ENCODE data around the gene AGBL4. TPM values are rescaled to one million over a fixed set of nuclear protein-coding genes. Genes with fewer than 3 reads are reported as not detected.

AGBL4 gene
- total RNA-seq, 4 donors from 2014 or later = 0.13 TPM; not detected in 3

DNA sequence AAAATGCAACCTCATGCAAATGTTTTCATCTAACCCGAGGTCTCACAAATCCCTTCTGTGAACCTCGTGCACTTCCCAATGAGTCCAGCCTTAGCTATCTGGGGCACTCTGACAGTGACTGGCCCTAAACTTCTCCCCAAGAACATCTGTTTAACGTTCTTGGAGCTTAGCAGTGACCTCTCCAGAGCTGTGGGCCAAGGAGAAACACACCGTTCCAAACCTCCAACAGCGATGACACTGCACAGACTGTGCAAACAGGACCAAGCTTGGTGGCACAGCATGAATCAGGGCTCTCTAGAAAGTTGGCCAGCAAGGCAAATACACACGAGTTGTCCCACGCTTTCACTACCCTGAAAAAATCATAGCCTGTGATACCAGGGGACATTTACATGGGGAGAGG lies 1262.9 kb downstream of the AGBL4 start:
- DNase-seq (ENCODE audit: extremely low spot score) = no peak
- 75% methylated on average over 7 of the region's 7 CpGs for WGBS
- Histone ChIP-seq H3K36me3 (peaks cover 10 to 52% (median 32%) of the 10 kb centered on the region in 4 donors), H3K27me3 (no peaks in the 10 kb centered on the region), H3K4me1 (peaks cover 0 to 7% (median 0%) of the 10 kb centered on the region in 4 donors), H3K9me3 (no peaks in the 10 kb centered on the region), H3K27ac (replicated peaks in 1 of 4) (no peak overlapping the region), H3K4me3 (no peak overlapping the region)
- no peak for TF ChIP-seq POLR2A (IDR thresholded peaks at IDR 0.05; ENCODE audit: low read depth)
- TF ChIP-seq EP300 (IDR thresholded peaks at IDR 0.05) = no peak
- no peak for TF ChIP-seq CTCF (IDR thresholded peaks at IDR 0.05)
- TF ChIP-seq POLR2AphosphoS5 (IDR thresholded peaks at IDR 0.05) = no peak
- intact Hi-C loops (cut with DNase I) = no loop called here

DNA sequence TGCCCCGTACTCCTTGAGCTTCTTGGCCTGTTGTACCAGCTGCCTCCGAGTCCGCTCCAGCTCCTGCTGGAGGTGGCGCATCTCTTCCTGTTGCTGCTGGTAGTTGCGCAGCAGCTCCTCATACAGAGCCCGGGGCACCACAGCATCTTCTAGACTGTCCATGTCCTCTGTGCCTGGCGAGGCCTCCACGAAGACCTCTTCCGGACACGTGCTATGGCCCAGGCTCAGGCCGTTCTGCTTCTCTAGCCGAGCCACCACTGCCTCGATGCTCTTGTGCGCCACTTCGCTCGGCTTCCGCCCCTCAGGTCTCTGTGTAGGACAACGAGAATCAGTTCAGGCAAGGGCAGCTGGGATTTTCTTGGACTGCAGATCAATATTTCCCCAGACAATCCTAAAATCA lies 1264.8 kb downstream of the AGBL4 start:
- no peak overlapping the region for H3K27ac ChIP-seq (replicated peaks in 1 of 4)
- no peak for DNase-seq (ENCODE audit: extremely low spot score)
- H3K9me3 ChIP-seq = no peaks in the 10 kb centered on the region
- H3K4me1 ChIP-seq = peaks cover 0 to 7% (median 0%) of the 10 kb centered on the region in 4 donors
- H3K36me3 ChIP-seq = peaks cover 10 to 64% (median 40%) of the 10 kb centered on the region in 4 donors
- whole genome bisulfite sequencing = 94% methylated on average over 18 of the region's 18 CpGs
- intact Hi-C loops (cut with DNase I) = no loop called here
- TF ChIP-seq CTCF (IDR thresholded peaks at IDR 0.05) (no peak), POLR2AphosphoS5 (IDR thresholded peaks at IDR 0.05) (no peak), EP300 (IDR thresholded peaks at IDR 0.05) (no peak)
- H3K27me3 ChIP-seq = no peaks in the 10 kb centered on the region
- H3K4me3 ChIP-seq = no peak overlapping the region

DNA sequence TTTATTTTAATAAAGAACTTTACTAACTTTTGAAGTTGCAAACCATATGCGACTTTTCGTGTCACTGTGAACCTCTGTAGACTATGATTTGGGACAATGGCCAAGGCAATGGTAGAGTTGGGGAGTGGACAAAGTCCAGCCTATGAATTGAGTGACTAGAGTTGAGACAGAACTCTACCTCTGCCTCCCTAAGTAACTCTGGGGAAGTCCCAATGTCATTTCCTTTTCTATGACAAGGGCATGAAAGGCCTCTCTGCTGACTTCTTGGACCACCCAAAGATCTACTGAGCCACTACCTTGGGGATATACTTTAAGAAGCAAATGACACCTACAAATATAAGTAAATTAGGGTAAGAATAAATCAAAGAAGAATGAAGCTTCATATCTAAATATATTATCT lies 1266.4 kb downstream of the AGBL4 start:
- H3K4me3 ChIP-seq = no peak overlapping the region
- H3K27ac ChIP-seq (replicated peaks in 1 of 4) = no peak overlapping the region
- H3K9me3 ChIP-seq = no peaks in the 10 kb centered on the region
- H3K4me1 ChIP-seq = peaks cover 0 to 7% (median 0%) of the 10 kb centered on the region in 4 donors
- peaks cover 10 to 72% (median 47%) of the 10 kb centered on the region in 4 donors for H3K36me3 ChIP-seq
- DNase-seq (ENCODE audit: extremely low spot score) = no peak
- intact Hi-C loops (cut with DNase I) = no loop called here
- TF ChIP-seq EP300 (IDR thresholded peaks at IDR 0.05) = no peak
- TF ChIP-seq POLR2A (IDR thresholded peaks at IDR 0.05; ENCODE audit: low read depth) = no peak
- no peak for TF ChIP-seq POLR2AphosphoS5 (IDR thresholded peaks at IDR 0.05)
- TF ChIP-seq CTCF (IDR thresholded peaks at IDR 0.05) = no peak
- WGBS = 96% methylated on average over 2 of the region's 2 CpGs
- H3K27me3 ChIP-seq = no peaks in the 10 kb centered on the region

- intact Hi-C loops (cut with DNase I) = no loop called here
- no peak overlapping the region for H3K27ac ChIP-seq (replicated peaks in 1 of 4)
- DNase-seq (ENCODE audit: extremely low spot score) = no peak
- peaks cover 0 to 2% (median 0%) of the 10 kb centered on the region in 4 donors for H3K4me1 ChIP-seq
- H3K9me3 ChIP-seq = no peaks in the 10 kb centered on the region
- no peak for TF ChIP-seq EP300 (IDR thresholded peaks at IDR 0.05)
- no peak for TF ChIP-seq POLR2A (IDR thresholded peaks at IDR 0.05; ENCODE audit: low read depth)
- no peak for TF ChIP-seq CTCF (IDR thresholded peaks at IDR 0.05)
- no peak for TF ChIP-seq POLR2AphosphoS5 (IDR thresholded peaks at IDR 0.05)
- no peaks in the 10 kb centered on the region for H3K27me3 ChIP-seq
- WGBS = 100% methylated on average over 1 of the region's 1 CpG
- no peak overlapping the region for H3K4me3 ChIP-seq
- peaks cover 10 to 72% (median 48%) of the 10 kb centered on the region in 4 donors for H3K36me3 ChIP-seq
Measured at GRCh38 chr1:48756683-48757316, 1267.0 kb downstream of the AGBL4 start.

DNA sequence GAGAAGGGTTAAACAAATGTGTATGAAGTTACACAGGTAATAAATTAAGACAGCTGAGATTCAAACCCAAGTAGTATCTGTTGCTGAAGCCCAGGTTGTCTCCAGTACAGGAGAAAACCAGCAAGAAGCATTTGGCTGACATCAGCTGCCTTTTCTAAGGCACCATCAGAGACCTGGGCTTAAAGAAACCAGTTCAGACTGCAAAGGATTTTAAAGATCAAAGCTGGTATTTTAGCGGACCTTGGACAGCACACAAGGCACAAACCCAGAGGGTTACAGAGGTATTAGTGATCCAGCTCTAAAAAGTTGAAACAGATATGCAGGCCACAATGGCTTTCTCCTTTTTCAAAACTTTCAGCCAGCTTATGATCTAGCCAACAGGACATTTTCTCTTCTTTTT lies 1270.5 kb downstream of the AGBL4 start:
- H3K27ac ChIP-seq (replicated peaks in 1 of 4) = no peak overlapping the region
- WGBS = 69% methylated on average over 1 of the region's 1 CpG
- no peaks in the 10 kb centered on the region for H3K4me1 ChIP-seq
- peaks cover 0 to 72% (median 47%) of the 10 kb centered on the region in 4 donors for H3K36me3 ChIP-seq
- DNase-seq (ENCODE audit: extremely low spot score) = no peak
- TF ChIP-seq POLR2AphosphoS5 (IDR thresholded peaks at IDR 0.05) (no peak), POLR2A (IDR thresholded peaks at IDR 0.05; ENCODE audit: low read depth) (no peak), EP300 (IDR thresholded peaks at IDR 0.05) (no peak), CTCF (IDR thresholded peaks at IDR 0.05) (no peak)
- H3K9me3 ChIP-seq = no peaks in the 10 kb centered on the region
- intact Hi-C loops (cut with DNase I) = no loop called here
- H3K4me3 ChIP-seq = no peak overlapping the region
- no peaks in the 10 kb centered on the region for H3K27me3 ChIP-seq
